GM12891 (cell line): Measurements from ENCODE around the gene WDR4.

ENCODE experiments used
- PAX5 ChIP-seq: IDR thresholded peaks from 2 replicates; pipeline ENCODE4 v1.6.1; 2011; ENCODE audit warnings: low read length, moderate library complexity, mild to moderate bottlenecking; ENCODE audit not compliant: insufficient read depth, severe bottlenecking
- POLR2A ChIP-seq: IDR thresholded peaks from 2 replicates; pipeline ENCODE4 v1.6.1; 2011; ENCODE audit warnings: low read depth, low read length, control low read depth
- POLR2AphosphoS5 ChIP-seq: IDR thresholded peaks from 2 replicates; pipeline ENCODE4 v1.6.1; 2011; ENCODE audit warnings: low read depth, low read length, control low read depth
- TAF1 ChIP-seq: IDR thresholded peaks from 2 replicates; pipeline ENCODE4 v1.6.1; 2011; ENCODE audit warnings: low read depth, low read length, control low read depth

DNA sequence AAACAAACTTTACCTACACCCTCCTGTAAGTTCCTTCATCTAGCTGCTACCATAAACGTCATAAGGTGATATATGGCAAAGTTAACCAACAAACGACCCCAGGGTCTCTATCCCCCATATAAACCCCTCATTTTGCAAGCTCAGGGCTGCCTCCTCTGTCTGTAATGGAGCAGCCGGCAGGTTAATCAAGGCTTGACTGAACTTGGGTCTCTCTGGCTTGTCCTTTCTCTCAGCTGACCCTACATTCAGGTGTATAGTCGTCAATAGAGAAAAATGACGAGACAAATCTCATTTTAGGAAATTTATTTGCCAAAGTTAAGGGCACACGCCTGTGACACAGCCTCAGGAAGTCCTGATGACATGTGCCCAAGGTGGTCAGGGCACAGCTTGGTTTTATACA is 67.4 kb downstream of the WDR4 start:
- TF ChIP-seq TAF1 (no peak), POLR2A (no peak), POLR2AphosphoS5 (no peak), PAX5 (no peak)
